ENCODE results near the gene MTSS2. TPM values are rescaled to one million over a fixed set of nuclear protein-coding genes. Genes with fewer than 3 reads are reported as not detected.
A peak's percentile ranks its signal among the peaks of the same experiment; 100 is the strongest.

MTSS2 gene
- total RNA-seq, 2 experiments from 2014 or later, result 4.6 to 4.8 TPM

GRCh38 chr16:70692873-70693671, 7.2 kb upstream of the MTSS2 start:
- POLR2A ChIA-PET, result interaction anchor here (1.1 to 1.5 kb wide), 2 partner anchors 44 to 78 kb away, joined by 3 to 5 read pairs; no protein-coding TSS in a partner anchor
- ATAC-seq (ENCODE audit: low read depth) (no peak), DNase-seq (no peak)
- Mint-ChIP-seq H3K27ac (peak overlapping the region; percentile 57), H3K4me3 (no peak overlapping the region), H3K36me3 (no peaks in the 10 kb centered on the region), H3K27me3 (no peaks in the 10 kb centered on the region), H3K4me1 (peaks cover 21% of the 10 kb centered on the region), H3K9me3 (no peaks in the 10 kb centered on the region)

GRCh38 chr16:70692130-70692872, 6.4 kb upstream of the MTSS2 start:
- Mint-ChIP-seq H3K4me3 (no peak overlapping the region), H3K27ac (no peak overlapping the region), H3K4me1 (peaks cover 20% of the 10 kb centered on the region), H3K9me3 (no peaks in the 10 kb centered on the region), H3K27me3 (peaks cover 2% of the 10 kb centered on the region), H3K36me3 (no peaks in the 10 kb centered on the region)
- POLR2A ChIA-PET, result interaction anchor here (1.1 to 1.5 kb wide), 2 partner anchors 45 to 79 kb away, joined by 3 to 5 read pairs; no protein-coding TSS in a partner anchor
- DNase-seq (no peak), ATAC-seq (ENCODE audit: low read depth) (no peak)

- ATAC-seq (ENCODE audit: low read depth), result no peak
- H3K4me1 Mint-ChIP-seq, result peaks cover 13% of the 10 kb centered on the region
- H3K4me3 Mint-ChIP-seq, result no peak overlapping the region
- POLR2A ChIA-PET, result no interaction called here
- H3K36me3 Mint-ChIP-seq, result no peaks in the 10 kb centered on the region
- H3K9me3 Mint-ChIP-seq, result no peaks in the 10 kb centered on the region
- no peak for DNase-seq
- no peak overlapping the region for H3K27ac Mint-ChIP-seq
- H3K27me3 Mint-ChIP-seq, result peaks cover 3% of the 10 kb centered on the region
These were observed 5.6 kb upstream of the MTSS2 start for GRCh38 chr16:70691223-70692129.

GRCh38 chr16:70689970-70690891, 4.4 kb upstream of the MTSS2 start:
- ATAC-seq (ENCODE audit: low read depth), result no peak
- Mint-ChIP-seq H3K27me3 (peaks cover 4% of the 10 kb centered on the region), H3K36me3 (no peaks in the 10 kb centered on the region), H3K9me3 (no peaks in the 10 kb centered on the region), H3K4me3 (no peak overlapping the region), H3K27ac (no peak overlapping the region), H3K4me1 (peaks cover 2% of the 10 kb centered on the region)
- no peak for DNase-seq
- POLR2A ChIA-PET, result no interaction called here

- DNase-seq (no peak), ATAC-seq (ENCODE audit: low read depth) (no peak)
- Mint-ChIP-seq H3K4me3 (no peak overlapping the region), H3K36me3 (no peaks in the 10 kb centered on the region), H3K27ac (no peak overlapping the region), H3K9me3 (no peaks in the 10 kb centered on the region), H3K27me3 (peaks cover 11% of the 10 kb centered on the region), H3K4me1 (no peaks in the 10 kb centered on the region)
- POLR2A ChIA-PET, result interaction anchor here (1.4 kb wide), 1 partner anchor 50 kb away, joined by 4 read pairs; no protein-coding TSS in a partner anchor
These were observed 3.4 kb upstream of the MTSS2 start for GRCh38 chr16:70689035-70689969.

- ATAC-seq (ENCODE audit: low read depth), result no peak
- no peaks in the 10 kb centered on the region for H3K9me3 Mint-ChIP-seq
- H3K27me3 Mint-ChIP-seq, result peaks cover 11% of the 10 kb centered on the region
- POLR2A ChIA-PET, result interaction anchor here (1.4 to 1.8 kb wide), 2 partner anchors 8 to 51 kb away, joined by 4 to 5 read pairs; no protein-coding TSS in a partner anchor
- no peak overlapping the region for H3K27ac Mint-ChIP-seq
- H3K4me1 Mint-ChIP-seq, result no peaks in the 10 kb centered on the region
- DNase-seq, result no peak
- no peak overlapping the region for H3K4me3 Mint-ChIP-seq
- no peaks in the 10 kb centered on the region for H3K36me3 Mint-ChIP-seq
These were observed 2.4 kb upstream of the MTSS2 start for GRCh38 chr16:70688246-70688742.

- Mint-ChIP-seq H3K9me3 (no peaks in the 10 kb centered on the region), H3K4me1 (no peaks in the 10 kb centered on the region), H3K4me3 (no peak overlapping the region), H3K27ac (no peak overlapping the region), H3K36me3 (no peaks in the 10 kb centered on the region), H3K27me3 (peaks cover 11% of the 10 kb centered on the region)
- ATAC-seq (ENCODE audit: low read depth), result no peak
- POLR2A ChIA-PET, result interaction anchor here (0.7 to 1.8 kb wide), 3 partner anchors 8 to 51 kb away, joined by 4 to 5 read pairs (median 4); no protein-coding TSS in a partner anchor
- DNase-seq, result no peak
These were observed 1.9 kb upstream of the MTSS2 start for GRCh38 chr16:70687671-70688245.

GRCh38 chr16:70687102-70687511, 1.3 kb upstream of the MTSS2 start:
- DNase-seq, result no peak

GRCh38 chr16:70686376-70687101, 686 bp upstream of the MTSS2 start:
- Mint-ChIP-seq H3K27me3 (peaks cover 11% of the 10 kb centered on the region), H3K27ac (no peak overlapping the region), H3K36me3 (no peaks in the 10 kb centered on the region), H3K9me3 (no peaks in the 10 kb centered on the region), H3K4me1 (no peaks in the 10 kb centered on the region), H3K4me3 (peak overlapping the region; percentile 39)
- POLR2A ChIA-PET, result interaction anchor here (0.6 to 1.8 kb wide), 2 partner anchors 10 to 85 kb away, joined by 4 to 5 read pairs; no protein-coding TSS in a partner anchor
- no peak for ATAC-seq (ENCODE audit: low read depth)
- DNase-seq, result no peak

More at GRCh38 chr16:70687102-70687511, 1.3 kb upstream of the MTSS2 start:
- H3K27me3 Mint-ChIP-seq, result peaks cover 11% of the 10 kb centered on the region
- no peak overlapping the region for H3K4me3 Mint-ChIP-seq
- no peaks in the 10 kb centered on the region for H3K4me1 Mint-ChIP-seq
- no peaks in the 10 kb centered on the region for H3K9me3 Mint-ChIP-seq
- H3K27ac Mint-ChIP-seq, result no peak overlapping the region
- ATAC-seq (ENCODE audit: low read depth), result no peak
- POLR2A ChIA-PET, result interaction anchor here (0.6 to 1.8 kb wide), 3 partner anchors 9 to 85 kb away, joined by 4 to 5 read pairs (median 4); no protein-coding TSS in a partner anchor
- no peaks in the 10 kb centered on the region for H3K36me3 Mint-ChIP-seq

All from activated naive CD8-positive, alpha-beta T cell treated with anti-CD3 and anti-CD28 coated beads, Interleukin-2, amount 10 ng/mL, durations not matched to agents 7 days and 5 days (primary cell).